Measurements from ENCODE around the gene ZNF22. TPM values are rescaled to one million over a fixed set of nuclear protein-coding genes. Genes with fewer than 3 reads are reported as not detected.
A peak's percentile ranks its signal among the peaks of the same experiment; 100 is the strongest.

Gene ZNF22
- total and polyA plus RNA-seq, 12 donors = 8.0 to 28.7 (median 13.2) TPM

- Histone ChIP-seq H3K4me3 (peak within 1 kb of the TSS; percentile 50 to 86 (median 79)), H3K36me3 (replicated peaks in 1 of 2) (peaks cover 0 to 5% of the 10 kb centered on the region in 2 donors), H3K4me1 (replicated peaks in 1 of 2) (peaks cover 20 to 30% of the 10 kb centered on the region in 2 donors), H3K27me3 (no peaks in the 10 kb centered on the region), H3K9me3 (replicated peaks in 1 of 3) (no peaks in the 10 kb centered on the region), H3K27ac (peak within 1 kb of the TSS; percentile 34 to 94 (median 90))
- WGBS, 4 donors = 1 to 4% (median 1%) methylated on average over 13 to 74 of the region's 74 CpGs; no CpG with 5 or more reads in 1 of the 4 donors
- peak; percentile 92 to 95 (median 94) for DNase-seq
- intact Hi-C loops (cut with DNase I) = no loop called here
- TF ChIP-seq POLR2A (IDR thresholded peaks at IDR 0.05) (peak; percentile 62 to 93), CTCF (IDR thresholded peaks at IDR 0.05) (peak in 1 of 6 experiments; percentile 15)
These were observed 41.3 kb upstream of the ZNF22 start, which contains the start of gene RASSF4 for GRCh38 chr10:44959247-44960087. Gene RASSF4, plus strand, starts transcription at chr10:44959802. Its CDS starts 10,401 bp downstream, at chr10:44970203.

- intact Hi-C loops (cut with DNase I) = no loop called here
- WGBS, 4 donors = 42 to 53% (median 51%) methylated on average over 7 to 8 of the region's 8 CpGs
These were observed 40.6 kb upstream of the ZNF22 start for GRCh38 chr10:44960088-44960460.

GRCh38 chr10:44960482-44961229 is 40.1 kb upstream of the ZNF22 start:
- Histone ChIP-seq H3K36me3 (replicated peaks in 1 of 2) (peaks cover 0 to 5% of the 10 kb centered on the region in 2 donors), H3K4me3 (peak overlapping the region in 1 of 4 donors; percentile 79), H3K9me3 (replicated peaks in 1 of 3) (no peaks in the 10 kb centered on the region), H3K27me3 (no peaks in the 10 kb centered on the region), H3K27ac (peak overlapping the region in 3 of 5 donors; percentile 47 to 94 (median 90)), H3K4me1 (replicated peaks in 1 of 2) (peaks cover 20 to 41% of the 10 kb centered on the region in 2 donors)
- intact Hi-C loops (cut with DNase I) = no loop called here
- DNase-seq = peak in 2 of 7 donors; percentile 22 to 51
- WGBS, 4 donors = 68 to 82% (median 75%) methylated on average over 7 of the region's 7 CpGs
- no peak for TF ChIP-seq POLR2A (IDR thresholded peaks at IDR 0.05)
- TF ChIP-seq CTCF (IDR thresholded peaks at IDR 0.05) = no peak

More at GRCh38 chr10:44960088-44960460, 40.6 kb upstream of the ZNF22 start:
- TF ChIP-seq CTCF (IDR thresholded peaks at IDR 0.05) (no peak), POLR2A (IDR thresholded peaks at IDR 0.05) (no peak)
- Histone ChIP-seq H3K9me3 (replicated peaks in 1 of 3) (no peaks in the 10 kb centered on the region), H3K27ac (peak overlapping the region in 4 of 5 donors; percentile 33 to 94 (median 68)), H3K4me3 (peak overlapping the region in 2 of 4 donors; percentile 50 to 79), H3K27me3 (no peaks in the 10 kb centered on the region), H3K4me1 (replicated peaks in 1 of 2) (peaks cover 20 to 36% of the 10 kb centered on the region in 2 donors), H3K36me3 (replicated peaks in 1 of 2) (peaks cover 0 to 5% of the 10 kb centered on the region in 2 donors)
- DNase-seq = peak in 1 of 7 donors; percentile 19

GRCh38 chr10:44961230-44961571 is 39.5 kb upstream of the ZNF22 start:
- Histone ChIP-seq H3K4me1 (replicated peaks in 1 of 2) (peaks cover 20 to 47% of the 10 kb centered on the region in 2 donors), H3K9me3 (replicated peaks in 1 of 3) (no peaks in the 10 kb centered on the region), H3K27me3 (no peaks in the 10 kb centered on the region), H3K27ac (peak overlapping the region in 2 of 5 donors; percentile 27 to 80), H3K36me3 (replicated peaks in 1 of 2) (peaks cover 0 to 2% of the 10 kb centered on the region in 2 donors), H3K4me3 (peak overlapping the region in 1 of 4 donors; percentile 79)
- peak in 2 of 7 donors; percentile 11 to 39 for DNase-seq
- WGBS, 4 donors = 51 to 62% (median 56%) methylated on average over 3 to 4 of the region's 4 CpGs
- TF ChIP-seq POLR2A (IDR thresholded peaks at IDR 0.05) (no peak), CTCF (IDR thresholded peaks at IDR 0.05) (no peak)
- intact Hi-C loops (cut with DNase I) = no loop called here

Measured in adrenal gland (tissue), 12 donors.